GM21381 (cell line): ENCODE results near the gene RAX2.
"Not testable (repeated sequence)": the region's sequence is repeated elsewhere in the genome, so short reads cannot be mapped to it uniquely, and the experiment has no call there.

ENCODE experiments used
- ATAC-seq: cut with Tn5 transposase; IDR thresholded peaks from one replicate; pipeline ENCODE4 v1.9.1; 2021; ENCODE audit warnings: mild to moderate bottlenecking, moderate library complexity; ENCODE audit not compliant: unreplicated experiment

The RAX2 gene

DNA sequence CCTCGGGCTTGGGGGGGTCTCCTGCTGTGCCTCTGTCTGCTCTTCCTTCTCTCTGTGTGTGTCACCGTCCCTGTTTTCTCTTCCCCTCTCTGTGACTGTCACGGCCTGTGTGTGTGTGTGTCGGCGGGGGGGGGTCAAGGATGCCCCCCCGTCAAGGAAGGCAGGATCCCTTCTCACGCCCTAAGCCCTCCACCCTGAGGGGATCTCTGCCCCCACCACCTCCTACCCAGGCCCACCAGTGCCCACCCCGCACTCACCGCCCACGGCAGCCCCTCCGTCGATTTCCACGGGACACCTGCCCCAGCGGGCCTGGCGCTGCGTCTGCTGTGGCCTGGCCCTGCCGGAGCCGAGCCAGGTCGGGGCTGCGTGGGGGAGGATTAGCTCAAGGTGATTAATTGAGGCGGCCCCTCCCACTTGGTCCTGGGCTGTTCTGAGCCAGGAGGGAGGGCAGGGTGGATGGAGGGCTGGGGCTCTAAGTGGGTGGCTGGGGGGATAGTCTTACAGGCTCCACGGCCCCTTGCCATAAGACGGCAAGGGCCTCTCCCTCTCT, at the start of gene RAX2:
RAX2 (minus strand) TSS at position 323 of the 550 bp plus-strand sequence. CDS start 486 bp downstream, outside the sequence.
- no peak for ATAC-seq

DNA sequence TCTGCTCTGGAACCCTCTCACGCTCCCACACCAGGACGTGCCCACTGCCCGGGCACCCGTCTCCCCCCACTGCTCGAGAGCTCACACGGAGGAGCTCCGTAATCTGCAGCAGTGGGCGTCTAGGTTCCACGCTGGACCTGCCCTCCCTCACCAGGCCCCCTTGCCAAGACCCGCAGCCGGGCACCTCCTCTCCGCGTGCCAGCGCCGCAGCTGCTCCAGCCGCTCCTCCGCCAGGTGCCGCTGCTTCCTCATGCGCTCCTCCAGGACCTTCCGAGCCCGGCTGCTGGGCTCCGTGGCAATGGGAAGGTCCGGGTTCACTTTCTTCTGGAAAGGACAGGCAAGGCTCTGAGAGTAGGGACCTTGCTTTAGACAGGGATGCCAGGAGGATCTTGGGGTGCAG, 49.1 kb upstream of the RAX2 start:
- no peak for ATAC-seq

DNA sequence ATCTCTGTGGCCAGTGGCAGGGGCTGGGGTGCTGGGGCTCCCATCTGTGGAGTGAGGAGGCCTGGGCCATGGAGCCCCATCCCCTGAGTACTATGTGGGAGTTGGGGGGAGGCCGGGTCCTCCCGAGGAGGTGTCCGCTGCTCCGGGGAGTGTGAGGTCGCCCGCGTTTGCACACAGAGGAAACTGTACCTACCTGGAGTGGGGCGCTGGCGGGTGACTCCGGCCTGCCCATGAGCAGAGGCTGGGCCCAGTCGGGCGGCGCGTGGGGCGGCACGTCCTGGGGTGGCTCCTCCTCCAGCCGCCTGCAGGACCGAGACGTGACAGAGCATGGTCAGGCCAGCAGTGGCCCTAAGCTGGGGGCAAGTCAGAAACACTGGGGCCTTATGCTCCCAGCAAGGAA, 48.0 kb upstream of the RAX2 start:
- ATAC-seq, result no peak

DNA sequence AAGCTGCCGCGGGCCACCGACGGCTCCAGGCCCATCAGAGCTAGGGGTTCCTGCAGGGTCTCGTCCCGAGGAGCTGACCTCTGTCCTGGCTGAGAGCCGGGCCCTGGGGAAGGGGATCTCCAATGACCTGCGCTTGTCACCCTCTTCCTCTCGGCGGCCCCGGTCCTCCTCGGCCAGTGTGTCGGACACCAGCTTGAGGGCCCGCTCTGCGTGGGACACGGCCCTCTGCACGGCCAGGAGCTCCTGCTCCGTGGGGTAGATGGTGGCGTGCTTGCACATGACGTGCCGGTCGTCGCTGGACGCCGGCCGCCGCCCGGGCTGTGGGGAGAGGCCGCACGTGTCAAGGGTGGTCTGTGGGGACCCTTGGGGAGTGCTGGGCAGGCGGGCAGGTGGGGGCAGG, 46.9 kb upstream of the RAX2 start:
- ATAC-seq, result no peak

DNA sequence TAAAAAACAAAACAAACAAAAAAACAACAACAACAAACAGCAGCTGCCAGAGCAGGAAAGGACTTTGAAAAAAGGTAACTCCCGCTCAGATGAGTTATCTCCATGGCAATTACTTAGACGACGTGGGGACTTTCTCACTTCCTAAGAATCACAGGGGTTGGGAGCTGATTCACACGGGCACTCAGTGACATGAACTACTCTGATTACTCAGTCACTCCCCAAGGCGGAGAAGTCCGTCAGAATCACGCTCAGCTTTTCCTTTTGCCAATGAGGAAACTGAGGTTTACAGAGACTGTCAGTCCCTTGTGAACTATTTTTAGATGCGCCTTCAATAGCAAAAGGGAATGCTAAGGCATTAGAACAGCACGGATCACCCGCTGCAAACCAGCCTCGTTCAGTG, 46.4 kb upstream of the RAX2 start:
- ATAC-seq, result no peak

DNA sequence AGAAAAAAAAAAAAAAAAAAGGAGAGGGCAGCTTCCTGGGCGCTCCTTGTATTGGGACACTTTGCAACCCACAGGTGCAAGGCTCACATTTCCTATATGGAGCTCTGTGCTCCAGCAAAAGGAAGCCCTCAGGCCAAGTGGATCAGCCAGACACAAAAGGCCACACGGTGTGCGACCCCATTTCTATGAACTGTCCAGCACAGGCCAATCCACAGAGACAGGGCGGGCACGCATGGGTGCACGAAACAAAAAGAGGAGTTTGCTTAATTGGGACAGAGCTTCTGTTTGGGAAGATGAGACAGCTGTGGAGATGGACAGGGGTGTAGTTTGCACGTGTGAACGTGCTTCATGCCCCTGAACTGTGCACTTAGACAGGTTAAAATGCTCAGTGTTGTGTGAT, 45.7 kb upstream of the RAX2 start:
- ATAC-seq, result no peak

DNA sequence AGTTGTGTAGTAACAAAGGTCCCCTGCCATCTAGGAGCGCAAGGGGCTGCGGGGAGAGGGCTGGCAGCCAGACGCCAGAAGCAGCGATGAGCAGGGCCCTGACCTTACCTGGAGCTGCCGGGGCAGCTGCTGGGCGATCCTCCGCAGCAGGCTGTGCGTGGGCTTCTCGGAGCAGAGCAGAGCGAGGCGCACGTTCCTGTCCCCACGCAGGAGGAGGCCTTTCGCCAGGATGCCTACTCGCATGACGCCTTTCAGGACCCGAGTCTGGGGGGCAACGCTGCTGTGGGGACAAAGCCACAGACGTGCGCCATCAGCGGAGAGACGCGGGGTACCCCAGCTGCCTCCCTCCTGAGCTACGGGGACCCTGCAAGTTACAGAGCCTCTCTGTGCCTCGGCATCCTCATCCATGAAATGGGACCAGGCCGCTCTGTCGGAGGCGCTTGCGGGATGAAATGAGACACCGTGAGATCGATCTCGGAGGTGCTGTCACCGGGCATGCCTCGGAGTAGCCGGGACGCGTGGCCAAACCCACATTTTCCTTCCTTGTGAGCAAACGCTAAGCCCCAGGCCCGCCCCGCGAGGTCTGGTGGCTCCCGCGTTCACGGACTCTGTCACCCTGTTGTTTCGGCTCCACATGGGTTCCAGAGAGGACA, 44.7 kb upstream of the RAX2 start:
- no peak for ATAC-seq

DNA sequence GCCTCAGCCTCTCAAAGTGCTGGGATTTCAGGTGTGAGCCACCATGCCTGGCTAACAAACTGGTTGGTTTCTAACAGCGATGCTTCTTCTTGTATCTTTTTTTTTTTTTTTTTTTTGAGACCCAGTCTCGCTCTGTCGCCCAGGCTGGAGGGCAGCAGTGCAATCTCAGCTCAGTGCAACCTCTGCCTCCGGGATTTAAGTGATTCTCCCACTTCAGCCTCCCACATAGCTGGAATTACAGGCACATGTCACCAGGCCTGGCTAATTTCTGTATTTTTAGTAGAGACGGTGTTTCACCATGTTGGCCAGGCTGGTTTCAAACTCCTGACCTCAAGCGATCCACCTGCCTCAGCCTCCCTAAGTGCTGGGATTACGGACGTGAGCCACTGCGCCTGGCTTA, 44.1 kb upstream of the RAX2 start:
- ATAC-seq, result not testable (repeated sequence)

DNA sequence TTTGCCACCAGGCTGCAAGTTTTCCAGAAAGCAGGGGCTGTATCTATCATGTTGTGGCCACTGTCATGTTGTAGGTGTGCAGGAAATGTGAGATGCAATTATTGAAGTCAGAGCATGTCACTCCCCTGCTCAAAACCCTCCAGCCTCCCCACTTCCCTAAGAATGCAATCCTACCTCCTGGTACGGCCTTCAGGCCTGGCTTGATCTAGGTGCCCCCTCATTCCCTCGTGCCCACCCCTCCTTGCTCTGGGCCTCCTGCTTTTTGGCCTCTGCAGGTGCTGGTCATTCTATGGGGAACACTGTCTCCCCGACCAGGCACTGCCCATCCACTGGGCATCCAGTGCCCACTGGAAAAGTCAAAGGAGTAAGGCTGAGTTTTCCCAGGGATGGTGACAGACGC, 42.6 kb upstream of the RAX2 start:
- no peak for ATAC-seq

DNA sequence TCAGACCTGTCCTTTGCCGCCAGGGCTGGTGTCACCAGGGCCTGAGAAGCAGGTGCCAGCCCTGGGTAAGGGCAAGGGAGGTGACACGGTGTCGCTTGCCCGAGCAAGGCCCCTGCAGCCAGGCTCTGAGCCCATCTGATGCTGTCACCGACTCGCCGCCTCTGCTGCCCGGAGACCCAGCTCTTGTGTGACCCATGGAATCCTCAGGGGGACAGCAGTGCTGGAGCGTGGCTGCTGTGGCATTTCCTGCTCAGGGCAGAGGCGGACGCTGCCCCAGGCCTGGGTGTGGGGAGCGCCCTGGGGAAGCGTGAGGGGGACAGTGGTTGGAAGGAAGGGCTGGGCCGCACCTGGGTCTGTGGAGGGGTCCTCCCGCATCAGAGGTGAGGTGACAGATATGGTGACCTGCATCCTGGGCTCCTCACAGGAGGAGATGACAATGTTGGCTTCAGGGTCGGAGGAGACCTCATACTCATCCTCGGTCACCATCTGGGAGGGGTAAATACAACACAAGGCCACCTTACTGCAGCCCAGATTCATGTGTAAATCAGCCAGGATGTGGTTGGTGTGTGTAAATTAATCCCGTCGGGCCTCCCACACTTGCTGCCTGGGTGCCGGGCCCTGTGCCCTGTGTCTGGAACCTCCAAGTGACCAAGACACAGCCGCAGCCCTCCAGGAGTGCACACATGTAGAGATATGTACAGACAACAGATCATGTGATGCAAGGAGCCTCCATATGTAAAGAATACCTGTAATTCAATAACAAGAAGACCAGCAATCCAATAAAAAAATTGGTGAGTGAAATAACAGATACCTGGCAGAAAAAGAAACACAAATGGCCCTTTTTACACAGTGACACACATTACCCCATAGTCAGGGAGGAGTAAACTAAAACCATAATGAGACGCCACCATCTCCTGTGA, 41.7 kb upstream of the RAX2 start:
- ATAC-seq, result no peak

DNA sequence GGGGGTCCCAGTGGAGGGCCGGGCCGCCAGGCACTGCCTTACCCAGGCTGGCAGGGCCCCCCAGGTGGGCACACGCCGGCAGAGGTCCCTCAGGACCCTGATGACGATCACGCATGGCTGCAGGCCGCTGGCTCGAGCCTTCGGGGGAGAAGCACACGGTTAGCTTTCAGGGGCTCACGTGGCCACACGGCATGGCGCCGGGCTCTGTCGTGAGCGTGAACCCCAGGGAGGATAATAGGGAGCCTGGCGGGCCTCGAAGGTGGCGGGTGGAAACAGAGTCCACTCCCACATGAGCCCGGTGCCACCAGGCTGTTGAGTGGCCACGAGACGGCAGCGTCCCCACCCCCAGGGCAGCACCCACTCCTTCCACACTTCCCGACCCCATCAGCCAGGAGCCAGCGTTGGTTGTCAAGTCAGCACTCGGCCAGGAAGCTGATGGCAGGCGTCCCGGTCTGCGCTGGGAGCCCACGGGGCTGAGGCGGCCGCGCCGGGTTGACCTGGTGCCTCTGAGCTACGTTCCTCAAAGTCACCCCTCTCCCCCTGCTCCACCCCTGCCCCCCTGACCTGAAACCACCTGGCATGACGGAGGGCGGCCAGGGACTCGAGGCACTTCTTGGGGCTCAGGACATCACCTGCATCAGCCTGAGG, 38.8 kb upstream of the RAX2 start:
- ATAC-seq, result no peak

DNA sequence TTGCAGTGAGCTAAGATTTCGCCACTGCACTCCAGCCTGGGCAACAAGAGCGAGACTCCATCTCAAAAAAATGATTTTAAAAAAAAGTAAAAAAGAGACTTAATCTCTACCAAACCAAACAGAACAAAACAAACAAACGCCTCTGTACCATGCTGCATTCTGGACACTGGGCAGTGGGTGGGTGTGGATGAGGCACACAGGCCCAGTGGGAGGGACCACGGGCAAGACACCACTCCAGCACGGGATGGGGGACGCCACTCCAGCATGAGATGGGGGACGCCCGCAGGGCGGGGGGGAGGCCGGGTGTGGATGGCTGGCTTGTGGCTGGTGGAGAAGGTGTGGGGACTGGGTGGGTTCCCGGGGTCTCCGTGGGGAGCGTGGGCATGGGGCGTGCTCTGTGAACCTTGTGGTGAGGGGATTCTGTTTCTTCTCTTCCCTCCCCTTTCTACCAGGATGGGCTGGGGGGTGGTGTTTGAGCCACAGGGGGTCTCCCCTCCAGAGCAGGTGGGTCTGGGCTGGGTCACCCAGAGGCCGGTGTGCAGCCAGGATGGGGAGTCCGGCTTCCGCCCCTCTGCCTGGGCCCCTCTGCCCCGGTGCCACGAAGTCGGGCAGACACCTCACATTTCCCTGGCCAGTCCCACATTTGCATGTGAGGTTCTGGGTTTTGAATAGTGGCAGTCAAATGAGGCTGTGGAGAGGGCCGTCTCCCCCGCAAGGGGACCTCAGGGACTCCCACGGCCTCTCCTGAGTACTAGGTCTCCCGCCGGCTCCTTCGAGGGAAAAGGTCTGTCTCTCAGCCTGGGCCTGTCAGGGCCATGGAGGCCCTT, 38.1 kb upstream of the RAX2 start:
- ATAC-seq, result no peak

DNA sequence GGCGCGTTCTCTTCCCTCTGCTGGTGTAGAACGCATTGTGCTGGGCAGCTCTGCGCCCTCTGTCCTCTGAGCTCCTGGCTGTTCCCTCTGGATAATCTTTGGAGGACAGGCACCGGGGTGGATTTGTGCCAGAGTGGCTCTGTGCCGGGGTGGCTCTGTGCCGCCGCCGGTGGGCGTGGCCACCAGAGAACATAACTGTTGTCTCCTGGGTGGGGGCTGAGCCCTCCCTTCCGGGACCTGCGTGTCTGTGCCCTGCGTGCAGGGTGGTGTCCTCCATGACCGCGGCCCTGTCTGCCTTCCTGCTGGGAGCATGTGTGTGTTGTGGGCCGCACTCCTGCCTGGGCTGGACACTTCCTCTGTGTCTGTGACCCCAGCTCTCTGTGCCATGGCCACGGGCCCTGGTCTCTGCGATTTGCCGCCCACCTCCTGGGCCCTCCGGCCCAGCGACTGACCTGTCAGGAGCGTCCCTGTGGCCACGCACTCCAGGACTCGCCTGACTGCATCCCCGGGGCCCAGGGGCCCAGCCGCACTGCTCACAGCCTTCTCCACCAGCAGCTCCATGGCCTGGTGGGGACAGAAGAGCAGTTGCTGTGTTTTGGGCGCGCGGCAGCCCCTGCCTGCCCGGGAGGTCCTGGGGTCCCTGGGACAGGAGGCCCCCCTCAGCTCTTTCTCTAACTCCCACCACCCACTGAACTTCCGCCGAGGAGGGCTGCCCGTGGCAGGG, 36.6 kb upstream of the RAX2 start:
- ATAC-seq, result no peak

DNA sequence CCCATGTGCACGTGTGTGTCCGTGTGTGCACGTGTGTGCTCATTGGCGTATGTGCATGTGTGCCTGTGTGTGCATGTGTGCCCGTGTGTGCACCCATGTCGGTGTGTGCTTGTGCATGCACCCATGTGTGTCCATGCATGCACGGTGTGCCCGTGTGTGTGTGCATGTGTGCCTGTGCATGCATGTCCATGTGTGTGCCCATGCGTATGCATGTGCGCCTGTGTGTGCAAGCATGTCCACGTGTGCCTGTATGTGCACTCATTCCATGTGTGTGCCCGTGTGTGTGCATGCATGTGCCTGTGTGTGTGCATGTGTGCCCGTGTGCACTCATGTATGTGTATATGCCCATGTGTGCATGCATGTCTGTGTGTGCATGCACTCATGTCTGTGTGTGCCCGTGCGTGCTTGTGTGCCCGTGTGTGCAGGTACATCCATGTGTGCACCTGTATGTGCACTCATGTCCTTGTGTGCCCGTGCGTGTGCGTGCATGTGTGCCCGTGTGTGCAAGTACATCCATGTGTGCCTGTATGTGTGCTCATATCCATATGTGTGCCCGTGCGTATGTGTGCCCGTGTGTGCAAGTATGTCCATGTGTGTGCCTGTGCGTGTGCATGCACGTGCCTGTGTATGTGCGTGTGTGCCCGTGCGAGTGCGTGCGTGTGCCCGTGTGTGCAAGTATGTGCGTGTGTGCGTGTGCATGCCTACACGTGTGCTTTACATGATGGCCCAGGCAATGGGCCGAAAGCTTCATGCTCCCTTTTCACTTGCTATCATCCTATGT, 35.7 kb upstream of the RAX2 start:
- no peak for ATAC-seq

DNA sequence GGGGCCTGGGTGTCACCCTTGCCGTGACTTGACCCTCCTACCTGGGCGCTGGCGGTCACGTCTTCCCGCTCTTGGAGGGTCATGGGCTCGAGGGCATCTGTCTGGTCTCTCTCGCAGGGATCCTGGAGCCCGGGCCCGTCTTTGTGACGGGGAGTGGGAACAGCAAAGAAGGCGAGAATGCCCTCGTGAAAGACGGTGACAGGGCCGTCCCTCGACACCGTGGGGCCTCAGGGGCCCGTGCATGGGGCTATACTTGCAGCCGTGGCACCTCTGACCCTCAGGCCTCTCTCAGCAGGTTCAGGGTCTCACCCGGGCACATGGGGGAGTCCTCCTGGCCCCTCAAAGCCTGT, 35.1 kb upstream of the RAX2 start:
- no peak for ATAC-seq

DNA sequence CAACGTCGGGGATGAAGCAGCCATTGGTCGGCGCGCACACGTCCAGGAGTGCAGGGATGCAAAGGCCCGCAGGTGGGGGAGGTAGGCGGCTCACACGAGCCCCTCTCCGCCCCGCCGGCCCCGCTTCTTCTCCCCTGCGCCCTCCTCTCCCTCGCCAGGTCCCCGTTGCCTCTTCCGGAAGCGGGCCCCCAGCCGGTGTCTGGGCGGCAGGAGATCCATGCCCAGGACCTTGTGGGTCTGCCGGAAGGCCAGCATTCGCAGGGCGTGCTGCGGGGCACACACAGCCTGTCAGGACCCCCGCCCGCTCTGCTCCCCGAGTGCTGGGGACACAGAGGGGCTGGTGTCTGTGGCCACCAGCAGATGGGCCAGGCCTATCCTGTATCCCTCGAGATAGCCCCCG, 33.8 kb upstream of the RAX2 start:
- no peak for ATAC-seq

DNA sequence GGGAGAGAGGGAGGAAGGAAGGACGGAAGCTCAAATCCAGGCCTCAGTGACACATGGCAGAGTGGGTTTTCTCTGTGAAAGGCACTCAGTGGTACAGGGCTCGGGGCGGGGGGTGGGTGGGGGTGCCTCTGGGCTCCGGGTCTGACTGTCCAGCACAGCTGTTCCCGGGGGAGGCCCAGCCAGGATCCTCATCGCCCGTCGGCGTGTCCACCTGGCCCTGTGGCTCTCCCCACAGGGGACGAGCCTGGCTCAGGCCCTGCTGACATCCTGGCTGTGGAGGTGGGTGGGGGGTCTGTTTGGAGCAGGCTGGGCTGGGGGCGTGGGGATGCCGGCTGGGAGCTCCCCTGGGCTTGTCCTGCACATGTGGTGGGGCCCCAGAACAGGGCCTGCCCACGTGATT, 32.4 kb upstream of the RAX2 start:
- ATAC-seq, result no peak

DNA sequence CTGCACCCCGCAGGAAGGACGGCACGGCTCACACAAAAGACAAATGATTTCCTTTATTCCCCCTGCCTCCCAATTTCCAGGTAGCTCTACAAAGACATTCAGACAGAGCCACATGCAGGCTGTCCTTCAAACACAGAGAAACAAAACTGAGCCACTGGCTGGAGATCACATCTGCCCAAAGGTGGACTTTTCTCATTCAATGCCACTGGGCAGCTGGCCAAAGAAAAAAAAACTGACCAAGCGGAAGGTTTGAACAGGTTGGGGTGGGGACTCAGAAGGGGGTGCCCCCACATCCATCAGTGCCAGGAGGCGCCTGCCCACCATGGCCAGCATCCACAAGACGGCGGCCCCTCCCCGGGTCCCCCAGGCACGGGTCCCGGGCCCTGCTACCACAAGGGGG, 32.0 kb upstream of the RAX2 start:
- ATAC-seq, result no peak

DNA sequence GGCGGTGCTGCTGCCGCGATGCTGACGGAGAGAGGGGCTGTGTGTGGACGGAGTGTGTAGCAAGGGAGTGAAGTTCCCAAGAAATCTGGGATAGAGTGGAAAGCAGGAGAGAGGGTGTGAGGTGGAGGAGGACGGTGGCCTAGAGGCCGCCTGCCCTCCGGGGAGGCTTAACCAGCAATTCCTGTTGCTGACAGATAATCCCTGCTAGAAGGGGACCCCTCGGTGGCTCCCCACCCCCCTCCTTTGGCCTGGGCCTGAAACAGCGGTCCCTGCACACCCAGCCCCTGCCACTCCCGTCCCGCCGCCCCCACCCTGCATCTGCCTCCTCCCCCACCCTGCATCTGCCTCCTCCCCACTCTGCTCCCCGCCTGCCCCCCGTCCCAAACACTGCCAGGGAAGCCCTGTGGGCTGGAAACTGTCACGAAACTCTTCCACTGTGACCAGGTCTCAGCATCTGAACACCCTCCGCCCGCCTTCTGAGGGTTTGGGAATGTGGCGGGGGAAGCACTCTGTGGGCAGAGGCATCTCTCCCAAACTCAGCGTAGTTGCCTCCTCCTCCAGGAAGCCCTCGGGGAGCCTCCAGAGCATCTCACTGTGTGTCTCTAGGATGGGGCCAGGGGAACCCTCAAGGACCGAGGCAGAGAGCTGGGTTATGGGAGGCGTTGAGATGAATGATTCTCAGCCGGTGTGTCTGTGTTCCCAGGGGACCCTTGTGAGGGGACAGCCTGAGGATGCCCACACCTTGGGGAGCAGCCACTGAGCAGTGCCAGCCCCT, 31.3 kb upstream of the RAX2 start:
- no peak for ATAC-seq
